ENCODE results near the gene ZDHHC3.

GRCh38 chr3:44890852-44891251 is 85.1 kb downstream of the ZDHHC3 start:
- TF ChIP-seq, protein P1, sequence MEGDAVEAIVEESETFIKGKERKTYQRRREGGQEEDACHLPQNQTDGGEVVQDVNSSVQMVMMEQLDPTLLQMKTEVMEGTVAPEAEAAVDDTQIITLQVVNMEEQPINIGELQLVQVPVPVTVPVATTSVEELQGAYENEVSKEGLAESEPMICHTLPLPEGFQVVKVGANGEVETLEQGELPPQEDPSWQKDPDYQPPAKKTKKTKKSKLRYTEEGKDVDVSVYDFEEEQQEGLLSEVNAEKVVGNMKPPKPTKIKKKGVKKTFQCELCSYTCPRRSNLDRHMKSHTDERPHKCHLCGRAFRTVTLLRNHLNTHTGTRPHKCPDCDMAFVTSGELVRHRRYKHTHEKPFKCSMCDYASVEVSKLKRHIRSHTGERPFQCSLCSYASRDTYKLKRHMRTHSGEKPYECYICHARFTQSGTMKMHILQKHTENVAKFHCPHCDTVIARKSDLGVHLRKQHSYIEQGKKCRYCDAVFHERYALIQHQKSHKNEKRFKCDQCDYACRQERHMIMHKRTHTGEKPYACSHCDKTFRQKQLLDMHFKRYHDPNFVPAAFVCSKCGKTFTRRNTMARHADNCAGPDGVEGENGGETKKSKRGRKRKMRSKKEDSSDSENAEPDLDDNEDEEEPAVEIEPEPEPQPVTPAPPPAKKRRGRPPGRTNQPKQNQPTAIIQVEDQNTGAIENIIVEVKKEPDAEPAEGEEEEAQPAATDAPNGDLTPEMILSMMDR (IDR thresholded peaks at IDR 0.05), result no peak
- TF ChIP-seq POLR2AphosphoS5 (IDR thresholded peaks at IDR 0.05; ENCODE audit: low read depth, low read length), result no peak
- TF ChIP-seq, protein P2, sequence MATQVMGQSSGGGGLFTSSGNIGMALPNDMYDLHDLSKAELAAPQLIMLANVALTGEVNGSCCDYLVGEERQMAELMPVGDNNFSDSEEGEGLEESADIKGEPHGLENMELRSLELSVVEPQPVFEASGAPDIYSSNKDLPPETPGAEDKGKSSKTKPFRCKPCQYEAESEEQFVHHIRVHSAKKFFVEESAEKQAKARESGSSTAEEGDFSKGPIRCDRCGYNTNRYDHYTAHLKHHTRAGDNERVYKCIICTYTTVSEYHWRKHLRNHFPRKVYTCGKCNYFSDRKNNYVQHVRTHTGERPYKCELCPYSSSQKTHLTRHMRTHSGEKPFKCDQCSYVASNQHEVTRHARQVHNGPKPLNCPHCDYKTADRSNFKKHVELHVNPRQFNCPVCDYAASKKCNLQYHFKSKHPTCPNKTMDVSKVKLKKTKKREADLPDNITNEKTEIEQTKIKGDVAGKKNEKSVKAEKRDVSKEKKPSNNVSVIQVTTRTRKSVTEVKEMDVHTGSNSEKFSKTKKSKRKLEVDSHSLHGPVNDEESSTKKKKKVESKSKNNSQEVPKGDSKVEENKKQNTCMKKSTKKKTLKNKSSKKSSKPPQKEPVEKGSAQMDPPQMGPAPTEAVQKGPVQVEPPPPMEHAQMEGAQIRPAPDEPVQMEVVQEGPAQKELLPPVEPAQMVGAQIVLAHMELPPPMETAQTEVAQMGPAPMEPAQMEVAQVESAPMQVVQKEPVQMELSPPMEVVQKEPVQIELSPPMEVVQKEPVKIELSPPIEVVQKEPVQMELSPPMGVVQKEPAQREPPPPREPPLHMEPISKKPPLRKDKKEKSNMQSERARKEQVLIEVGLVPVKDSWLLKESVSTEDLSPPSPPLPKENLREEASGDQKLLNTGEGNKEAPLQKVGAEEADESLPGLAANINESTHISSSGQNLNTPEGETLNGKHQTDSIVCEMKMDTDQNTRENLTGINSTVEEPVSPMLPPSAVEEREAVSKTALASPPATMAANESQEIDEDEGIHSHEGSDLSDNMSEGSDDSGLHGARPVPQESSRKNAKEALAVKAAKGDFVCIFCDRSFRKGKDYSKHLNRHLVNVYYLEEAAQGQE (IDR thresholded peaks at IDR 0.05; ENCODE audit: insufficient read depth in 1 of 2, low read depth in 2 of 2, low read length in 1 of 2), result no peak
